Natural killer cell (primary cell): ENCODE data around the gene RNF182. TPM values are rescaled to one million over a fixed set of nuclear protein-coding genes. Genes with fewer than 3 reads are reported as not detected.

Source experiments
- ATAC-seq, 3 donors: fragments of 150-1000 bp in 2 of 3; fragments of 200-7000 bp in 1 of 3; cut with Tn5 transposase; 1 replicate in 1 of 3; 2 replicates in 2 of 3; pipeline ENCODE4 v1.10.0; 2021; ENCODE audit warnings: mild to moderate bottlenecking in 2 of 3, moderate library complexity in 2 of 3
- DNase-seq, 2 donors: peaks; one replicate each; pipeline versions ENCODE4 v3.0.0 to v3.0.0-alpha.2; 2013 to 2021; ENCODE audit warnings: mixed read lengths in 1 of 2
- H3K27ac ChIP-seq: one replicate; pipeline ENCODE4 v1.5.1; 2013; ENCODE audit warnings: mild to moderate bottlenecking, low read length
- H3K27me3 ChIP-seq: one replicate; pipeline ENCODE4 v1.6.1; 2013; ENCODE audit warnings: low read length; ENCODE audit not compliant: control insufficient read depth, insufficient read depth
- H3K36me3 ChIP-seq: one replicate; pipeline ENCODE4 v1.6.1; 2013; ENCODE audit warnings: low read length; ENCODE audit not compliant: control insufficient read depth, insufficient read depth
- H3K4me1 ChIP-seq: one replicate; pipeline ENCODE4 v1.6.1; 2013; ENCODE audit warnings: low read length; ENCODE audit not compliant: control insufficient read depth, insufficient read depth
- H3K4me3 ChIP-seq: one replicate; pipeline ENCODE4 v1.5.1; 2013; ENCODE audit warnings: low read length
- H3K9me3 ChIP-seq: one replicate; pipeline ENCODE4 v1.6.1; 2013; ENCODE audit warnings: low read length; ENCODE audit not compliant: control insufficient read depth, insufficient read depth
- H3K27ac Mint-ChIP-seq, 2 donors: one replicate each; pipeline ENCODE4 v1.8.0; 2022; ENCODE audit warnings: mild to moderate bottlenecking in 2 of 2, mixed read lengths in 2 of 2, moderate library complexity in 1 of 2
- H3K27me3 Mint-ChIP-seq, 2 donors: one replicate each; pipeline ENCODE4 v1.8.0; 2022; ENCODE audit warnings: low read depth in 2 of 2, mixed read lengths in 2 of 2
- H3K36me3 Mint-ChIP-seq: one replicate; pipeline ENCODE4 v1.8.0; 2022; ENCODE audit warnings: mixed read lengths
- H3K4me1 Mint-ChIP-seq, 2 donors: one replicate each; pipeline ENCODE4 v1.8.0; 2022; ENCODE audit warnings: mixed read lengths in 2 of 2
- H3K4me3 Mint-ChIP-seq: one replicate; pipeline ENCODE4 v1.8.0; 2022; ENCODE audit warnings: mild to moderate bottlenecking, moderate library complexity, mixed read lengths
- H3K9me3 Mint-ChIP-seq, 2 donors: one replicate each; pipeline ENCODE4 v1.8.0; 2022; ENCODE audit warnings: mixed read lengths in 2 of 2
- CTCF ChIP-seq: fragments of 200-600 bp; IDR thresholded peaks from one replicate; pipeline ENCODE4 v1.8.0; 2022; ENCODE audit warnings: antibody characterized with exemption
- WGBS: methylation state at CpG from one replicate; pipeline ENCODE4 v1.1.7; 2013; ENCODE audit warnings: missing lambda C conversion rate; ENCODE audit not compliant: insufficient coverage; 5-methylcytosine and 5-hydroxymethylcytosine counted together
- intact Hi-C: fragments of 100-400 bp; cut with micrococcal nuclease; formaldehyde crosslinking; loops from one replicate; pipeline ENCODE4 v1.14.2; 2022
- total RNA-seq, 4 donors: library from RNA; stranded (reverse); fragments of 120-200 nt in 1 of 4; gene quantifications; one replicate each; pipeline versions ENCODE4 v1.2.3 to v1.2.4, GENCODE V29; 2013 to 2022

The RNF182 gene
- total RNA-seq, 3 donors from 2014 or later (not counting 1 experiment from before 2014, with no cell fraction given): not detected

- no peaks in the 10 kb centered on the region for H3K4me1 Mint-ChIP-seq
- intact Hi-C loops: no loop called here
- no peaks in the 10 kb centered on the region for H3K9me3 ChIP-seq
These were observed 91.2 kb downstream of the RNF182 start for GRCh38 chr6:14015964-14016363.

DNA sequence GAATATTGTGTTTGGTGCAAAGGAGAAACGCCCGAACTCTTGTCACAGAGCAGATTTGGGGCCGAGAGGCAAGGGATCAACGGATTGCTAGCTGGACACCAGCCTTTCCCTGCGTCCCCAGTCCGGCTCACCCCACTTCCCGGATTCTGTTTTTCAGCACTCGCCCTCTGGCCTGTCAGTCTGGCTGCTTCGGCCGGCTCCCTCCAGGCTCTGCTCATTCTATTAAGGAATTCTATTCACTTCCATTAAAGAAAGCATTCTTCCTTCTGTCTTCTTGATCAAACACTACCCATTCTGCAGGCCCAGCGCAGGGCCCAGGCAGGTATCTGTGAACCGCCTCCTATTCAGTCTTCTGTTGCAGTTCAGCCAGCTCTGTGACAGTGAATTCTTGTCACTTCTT lies 91.7 kb downstream of the RNF182 start:
- no peak overlapping the region for H3K4me3 ChIP-seq
- H3K9me3 ChIP-seq: no peaks in the 10 kb centered on the region
- no peaks in the 10 kb centered on the region for H3K36me3 ChIP-seq
- no peaks in the 10 kb centered on the region for H3K27me3 ChIP-seq
- H3K27ac ChIP-seq: no peak overlapping the region
- H3K27ac Mint-ChIP-seq: no peak overlapping the region
- no peaks in the 10 kb centered on the region for H3K4me1 Mint-ChIP-seq
- H3K9me3 Mint-ChIP-seq: no peaks in the 10 kb centered on the region
- TF ChIP-seq CTCF: no peak
- DNase-seq (no peak), ATAC-seq (no peak)
- no peak overlapping the region for H3K4me3 Mint-ChIP-seq
- H3K4me1 ChIP-seq: no peaks in the 10 kb centered on the region
- intact Hi-C loops: no loop called here
- WGBS: 90% methylated on average over 12 of the region's 12 CpGs
- no peaks in the 10 kb centered on the region for H3K36me3 Mint-ChIP-seq
- peaks cover 18 to 35% of the 10 kb centered on the region in 2 donors for H3K27me3 Mint-ChIP-seq

More at GRCh38 chr6:14015964-14016363, 91.2 kb downstream of the RNF182 start:
- DNase-seq: no peak
- H3K27me3 Mint-ChIP-seq: peaks cover 22 to 37% of the 10 kb centered on the region in 2 donors
- no peak for ATAC-seq
- peaks cover 0 to 2% of the 10 kb centered on the region in 2 donors for H3K9me3 Mint-ChIP-seq
- H3K4me3 ChIP-seq: no peak overlapping the region
- no peaks in the 10 kb centered on the region for H3K27me3 ChIP-seq
- H3K27ac ChIP-seq: no peak overlapping the region
- H3K36me3 ChIP-seq: no peaks in the 10 kb centered on the region
- WGBS: 92% methylated on average over 5 of the region's 5 CpGs
- H3K4me3 Mint-ChIP-seq: no peak overlapping the region
- H3K36me3 Mint-ChIP-seq: no peaks in the 10 kb centered on the region
- no peak for TF ChIP-seq CTCF
- no peak overlapping the region for H3K27ac Mint-ChIP-seq
- no peaks in the 10 kb centered on the region for H3K4me1 ChIP-seq

- Histone ChIP-seq H3K27me3 (no peaks in the 10 kb centered on the region), H3K4me3 (no peak overlapping the region), H3K9me3 (no peaks in the 10 kb centered on the region), H3K4me1 (no peaks in the 10 kb centered on the region), H3K36me3 (no peaks in the 10 kb centered on the region), H3K27ac (no peak overlapping the region)
- DNase-seq: no peak
- intact Hi-C loops: no loop called here
- peaks cover 18 to 29% of the 10 kb centered on the region in 2 donors for H3K27me3 Mint-ChIP-seq
- no peaks in the 10 kb centered on the region for H3K9me3 Mint-ChIP-seq
- H3K27ac Mint-ChIP-seq: no peak overlapping the region
- 72% methylated on average over 2 of the region's 5 CpGs for WGBS
- TF ChIP-seq CTCF: no peak
- no peak overlapping the region for H3K4me3 Mint-ChIP-seq
- H3K36me3 Mint-ChIP-seq: no peaks in the 10 kb centered on the region
- no peak for ATAC-seq
- no peaks in the 10 kb centered on the region for H3K4me1 Mint-ChIP-seq
These were observed 92.3 kb downstream of the RNF182 start for GRCh38 chr6:14016935-14017625.
